Large intestine (tissue), 3 donors: ENCODE data around the gene KCNIP3. TPM values are rescaled to one million over a fixed set of nuclear protein-coding genes. Genes with fewer than 3 reads are reported as not detected.
"Not testable (repeated sequence)": the region's sequence is repeated elsewhere in the genome, so short reads cannot be mapped to it uniquely, and the experiment has no call there.

ENCODE experiments used
- DNase-seq, 2 donors: peaks; one replicate each; pipeline versions ENCODE4 v3.0.0 to v3.0.0-alpha.2; 2013
- H3K27ac ChIP-seq: one replicate; pipeline ENCODE4 v1.5.1; 2013; ENCODE audit warnings: low read length
- H3K27me3 ChIP-seq: 2 replicates; pipeline ENCODE4 v1.6.1; 2013; ENCODE audit warnings: low read length; ENCODE audit not compliant: control insufficient read depth, insufficient read depth
- H3K36me3 ChIP-seq: 2 replicates; pipeline ENCODE4 v1.6.1; 2013; ENCODE audit warnings: low read length; ENCODE audit not compliant: control insufficient read depth, insufficient read depth
- H3K4me1 ChIP-seq: one replicate; pipeline ENCODE4 v1.6.1; 2013; ENCODE audit warnings: low read length; ENCODE audit not compliant: control insufficient read depth, insufficient read depth
- H3K4me3 ChIP-seq: one replicate; pipeline ENCODE4 v1.5.1; 2013; ENCODE audit warnings: low read length
- H3K9me3 ChIP-seq: one replicate; pipeline ENCODE4 v1.6.1; 2013; ENCODE audit warnings: mild to moderate bottlenecking, low read depth, low read length, moderate library complexity; ENCODE audit not compliant: control insufficient read depth
- WGBS: methylation state at CpG from one replicate; pipeline ENCODE4 v1.1.5; 2013; ENCODE audit warnings: low lambda C conversion rate; ENCODE audit not compliant: insufficient coverage; 5-methylcytosine and 5-hydroxymethylcytosine counted together
- polyA plus RNA-seq: library from polyadenylated mRNA; unstranded; fragments of 120-200 nt; gene quantifications from one replicate; pipeline ENCODE4 v1.2.1, GENCODE V29; 2013

Gene KCNIP3
- polyA plus RNA-seq, 1 donor, result 2.1 TPM

GRCh38 chr2:95268211-95269035, 28.7 kb upstream of the KCNIP3 start:
- no peak for DNase-seq
- H3K27me3 ChIP-seq, result no peaks in the 10 kb centered on the region
- H3K36me3 ChIP-seq, result no peaks in the 10 kb centered on the region
- H3K9me3 ChIP-seq, result no peaks in the 10 kb centered on the region
- H3K27ac ChIP-seq, result no peak overlapping the region
- no peaks in the 10 kb centered on the region for H3K4me1 ChIP-seq
- WGBS, result no CpG with 5 or more reads among the region's 13 CpGs
- no peak overlapping the region for H3K4me3 ChIP-seq

DNA sequence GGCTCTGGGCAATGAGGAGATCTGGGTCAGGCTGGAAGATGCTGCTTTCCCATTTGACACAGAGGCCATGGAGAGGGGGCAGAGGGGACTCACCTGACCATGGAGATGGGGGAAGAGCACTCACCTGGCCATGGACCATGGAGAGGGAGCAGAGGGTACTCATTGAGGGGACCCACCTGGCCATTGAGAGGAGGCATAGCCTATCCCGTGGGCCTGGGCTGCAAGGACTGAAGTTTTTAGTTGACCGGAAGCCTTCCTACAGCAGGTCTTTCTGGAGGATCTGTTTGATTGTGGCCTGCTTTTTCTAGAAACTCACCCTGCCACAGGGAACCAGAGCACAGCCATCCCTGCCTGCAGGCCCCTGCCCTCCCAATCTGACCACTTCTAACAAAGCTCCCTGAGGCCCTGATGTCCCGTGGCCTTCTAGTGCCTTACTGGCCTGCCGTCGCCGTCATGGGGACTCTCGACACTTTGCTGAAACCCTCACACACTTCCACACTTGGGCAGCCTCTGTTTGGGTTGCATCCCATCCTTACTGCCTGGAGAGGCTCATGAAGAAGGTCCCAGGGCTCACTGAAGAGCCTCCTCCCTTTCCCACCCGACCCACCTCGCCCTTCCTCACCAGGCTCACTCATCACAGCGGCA, 28.0 kb upstream of the KCNIP3 start:
- Histone ChIP-seq H3K9me3 (no peaks in the 10 kb centered on the region), H3K36me3 (no peaks in the 10 kb centered on the region), H3K4me1 (peaks cover 5% of the 10 kb centered on the region), H3K27me3 (no peaks in the 10 kb centered on the region), H3K27ac (no peak overlapping the region), H3K4me3 (no peak overlapping the region)
- WGBS, result 89% methylated on average over 3 of the region's 10 CpGs
- no peak for DNase-seq

DNA sequence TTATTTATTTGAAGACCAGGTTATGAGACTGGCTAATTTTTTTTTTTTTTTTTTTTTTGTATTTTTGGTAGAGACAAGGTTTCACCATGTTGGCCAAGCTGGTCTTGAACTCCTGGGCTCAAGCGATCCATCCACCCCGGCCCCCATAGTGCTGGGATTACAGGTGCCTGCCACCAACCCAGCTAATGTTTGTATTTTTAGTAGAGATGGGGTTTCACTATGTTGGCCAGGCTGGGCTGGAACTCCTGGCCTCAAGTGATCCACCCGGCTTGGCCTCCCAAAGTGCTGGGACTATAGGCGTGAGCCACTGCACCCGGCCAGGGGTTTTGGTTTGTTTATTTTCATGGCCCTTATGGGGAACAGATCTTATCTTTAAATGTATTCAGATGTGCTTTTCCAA, 27.4 kb upstream of the KCNIP3 start:
- WGBS, result no CpG with 5 or more reads among the region's 5 CpGs
- H3K4me3 ChIP-seq, result not testable (repeated sequence)

DNA sequence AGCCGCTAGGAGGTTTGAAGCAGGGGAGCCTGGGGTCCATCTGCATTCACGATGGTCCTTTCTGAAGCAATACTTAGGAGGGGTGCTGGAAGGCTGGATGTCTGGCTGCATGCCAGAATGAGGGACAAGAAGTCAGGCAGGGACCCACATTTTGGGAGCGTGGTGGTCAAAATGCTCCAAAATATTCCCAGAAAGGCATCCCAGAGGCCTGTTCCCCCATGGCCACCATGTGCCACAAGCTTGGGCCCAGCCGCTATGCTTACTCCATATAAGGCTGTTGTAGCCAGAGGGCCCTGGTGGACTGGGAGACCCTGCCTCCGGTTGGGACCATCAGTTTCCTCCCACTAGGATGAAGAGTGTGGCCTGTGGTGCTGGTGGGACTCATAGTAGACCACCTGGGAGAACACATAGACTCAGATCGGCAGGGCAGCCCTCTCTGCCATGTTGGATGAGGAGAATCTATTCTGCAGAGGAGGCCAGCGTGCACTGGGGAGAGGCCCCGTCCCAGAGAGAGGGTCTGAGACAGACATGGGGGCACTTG, 26.5 kb upstream of the KCNIP3 start:
- no peaks in the 10 kb centered on the region for H3K27me3 ChIP-seq
- H3K4me3 ChIP-seq, result no peak overlapping the region
- no peaks in the 10 kb centered on the region for H3K36me3 ChIP-seq
- no peaks in the 10 kb centered on the region for H3K9me3 ChIP-seq
- peaks cover 10% of the 10 kb centered on the region for H3K4me1 ChIP-seq
- H3K27ac ChIP-seq, result no peak overlapping the region
- DNase-seq, result no peak
- no CpG with 5 or more reads among the region's 8 CpGs for whole genome bisulfite sequencing

More for the DNA sequence above, 27.4 kb upstream of the KCNIP3 start:
- H3K9me3 ChIP-seq, H3K27ac ChIP-seq, H3K36me3 ChIP-seq, DNase-seq, H3K27me3 ChIP-seq, H3K4me1 ChIP-seq: not testable (repeated sequence)

- Histone ChIP-seq H3K27me3 (no peaks in the 10 kb centered on the region), H3K9me3 (no peaks in the 10 kb centered on the region), H3K4me3 (no peak overlapping the region), H3K36me3 (no peaks in the 10 kb centered on the region), H3K4me1 (peaks cover 10% of the 10 kb centered on the region), H3K27ac (no peak overlapping the region)
- no CpG with 5 or more reads among the region's 6 CpGs for WGBS
- no peak for DNase-seq
Measured at GRCh38 chr2:95271381-95271971, 25.7 kb upstream of the KCNIP3 start.

- Histone ChIP-seq H3K27ac (no peak overlapping the region), H3K9me3 (no peaks in the 10 kb centered on the region), H3K4me3 (no peak overlapping the region), H3K27me3 (no peaks in the 10 kb centered on the region), H3K36me3 (no peaks in the 10 kb centered on the region), H3K4me1 (peaks cover 14% of the 10 kb centered on the region)
- DNase-seq, result no peak
- no CpG with 5 or more reads among the region's 6 CpGs for WGBS
Measured at GRCh38 chr2:95272299-95272751, 24.8 kb upstream of the KCNIP3 start.

- H3K4me1 ChIP-seq, result peaks cover 18% of the 10 kb centered on the region
- H3K9me3 ChIP-seq, result no peaks in the 10 kb centered on the region
- H3K27me3 ChIP-seq, result no peaks in the 10 kb centered on the region
- no peaks in the 10 kb centered on the region for H3K36me3 ChIP-seq
- H3K4me3 ChIP-seq, result no peak overlapping the region
- no peak for DNase-seq
- WGBS, result no CpG with 5 or more reads among the region's 1 CpG
- H3K27ac ChIP-seq, result no peak overlapping the region
Measured at GRCh38 chr2:95272781-95273180, 24.4 kb upstream of the KCNIP3 start.

DNA sequence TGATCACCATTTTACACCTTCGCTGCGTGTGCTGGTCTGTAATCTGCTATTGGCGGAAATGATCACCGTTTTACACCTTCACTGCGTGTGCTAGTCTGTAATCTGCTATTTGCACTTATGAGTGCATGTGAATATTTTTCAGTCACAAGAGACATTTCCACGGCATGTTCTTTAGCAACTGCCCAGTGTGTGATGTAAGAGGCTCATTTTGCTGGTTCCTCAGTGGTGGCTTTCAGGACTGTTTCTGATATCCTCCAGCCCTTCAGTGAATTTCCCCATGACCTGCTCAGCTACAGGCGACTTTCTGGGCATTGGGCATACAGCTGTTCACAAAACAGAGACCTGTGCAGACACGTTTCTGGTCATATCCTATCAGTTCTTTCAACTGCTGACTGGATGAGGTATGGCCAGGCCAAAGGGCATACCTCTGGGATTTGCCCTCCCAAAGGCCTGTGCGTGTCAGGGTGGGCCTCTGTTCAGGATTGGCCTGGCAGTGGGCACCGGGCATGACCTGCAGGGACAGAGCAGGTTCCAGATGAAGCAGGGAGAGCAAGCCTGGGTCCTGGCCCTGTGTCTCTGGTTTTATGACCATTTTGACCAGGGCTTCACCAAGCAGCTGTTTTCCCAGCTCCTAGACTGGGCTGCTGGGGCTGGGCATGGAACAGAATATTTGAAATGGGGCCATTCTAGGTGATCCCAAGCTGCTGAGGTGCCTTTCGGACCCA, 23.4 kb upstream of the KCNIP3 start:
- no CpG with 5 or more reads among the region's 11 CpGs for WGBS
- no peak for DNase-seq
- no peak overlapping the region for H3K27ac ChIP-seq

GRCh38 chr2:95274291-95275150, 22.6 kb upstream of the KCNIP3 start, which contains the start of gene PROM2:
PROM2 (plus strand) TSS chr2:95274449; CDS start chr2:95274586, 137 bp downstream.
- Histone ChIP-seq H3K36me3 (no peaks in the 10 kb centered on the region), H3K27ac (no peak within 1 kb of the TSS), H3K4me1 (peaks cover 19% of the 10 kb centered on the region), H3K27me3 (no peaks in the 10 kb centered on the region), H3K4me3 (no peak within 1 kb of the TSS), H3K9me3 (no peaks in the 10 kb centered on the region)
- WGBS, result no CpG with 5 or more reads among the region's 17 CpGs
- DNase-seq, result peak; percentile 62 to 81

More for the DNA sequence above, 23.4 kb upstream of the KCNIP3 start:
- Histone ChIP-seq H3K9me3 (no peaks in the 10 kb centered on the region), H3K4me1 (peaks cover 19% of the 10 kb centered on the region), H3K36me3 (no peaks in the 10 kb centered on the region), H3K4me3 (no peak overlapping the region), H3K27me3 (no peaks in the 10 kb centered on the region)
